DND-41 (cell line): ENCODE measurements around the gene RNASE12.

Experiments used
- ATAC-seq: fragments of 200-7000 bp; cut with Tn5 transposase; 3 replicates; pipeline ENCODE4 v1.9.1; 2021; ENCODE audit warnings: low read depth; ENCODE audit not compliant: insufficient read depth
- DNase-seq: peaks from one replicate; pipeline ENCODE4 v3.0.0-alpha.2; 2020
- H2AFZ ChIP-seq: 2 replicates; pipeline ENCODE4 v1.6.0; 2012; ENCODE audit warnings: low read depth, low read length
- H3K27ac ChIP-seq: 2 replicates; pipeline ENCODE4 v1.5.1; 2012; ENCODE audit warnings: low read length, inconsistent platforms
- H3K27me3 ChIP-seq: fragments of 200-600 bp; sonication (generic); 2 replicates; pipeline ENCODE4 v1.6.0; 2012; ENCODE audit warnings: low read length, mild to moderate bottlenecking, inconsistent platforms; ENCODE audit not compliant: insufficient read depth, poor library complexity
- H3K36me3 ChIP-seq: 2 replicates; pipeline ENCODE4 v1.5.1; 2012; ENCODE audit warnings: low read length, inconsistent platforms; ENCODE audit not compliant: insufficient read depth
- H3K4me1 ChIP-seq: 2 replicates; pipeline ENCODE4 v1.5.1; 2012; ENCODE audit warnings: mild to moderate bottlenecking, low read length; ENCODE audit not compliant: insufficient read depth
- H3K4me2 ChIP-seq: 2 replicates; pipeline ENCODE4 v1.6.0; 2012; ENCODE audit warnings: mild to moderate bottlenecking, moderate library complexity, low read length, inconsistent platforms; ENCODE audit not compliant: insufficient read depth
- H3K4me3 ChIP-seq, 2 experiments: fragments of 200-600 bp in 1 of 2; shearing (Covaris generic) in 1 of 2; 2 replicates each; pipeline ENCODE4 v1.5.1; 2012 to 2016; ENCODE audit warnings: inconsistent platforms in 2 of 2, low read length in 2 of 2, mild to moderate bottlenecking in 2 of 2, low read depth in 1 of 2, moderate library complexity in 1 of 2
- H3K79me2 ChIP-seq: 2 replicates; pipeline ENCODE4 v1.6.0; 2012; ENCODE audit warnings: low read length, inconsistent platforms; ENCODE audit not compliant: insufficient read depth
- H3K9ac ChIP-seq: 2 replicates; pipeline ENCODE4 v1.6.0; 2012; ENCODE audit warnings: low read depth, mild to moderate bottlenecking, inconsistent platforms, low read length, moderate library complexity
- H3K9me3 ChIP-seq: 2 replicates; pipeline ENCODE4 v1.5.1; 2012; ENCODE audit warnings: low read length, moderate library complexity, mild to moderate bottlenecking, inconsistent platforms; ENCODE audit not compliant: insufficient read depth, severe bottlenecking
- H4K20me1 ChIP-seq: 2 replicates; pipeline ENCODE4 v1.6.0; 2012; ENCODE audit warnings: low read length; ENCODE audit not compliant: insufficient read depth
- CTCF ChIP-seq: IDR thresholded peaks from 2 replicates; pipeline ENCODE4 v1.5.1; 2012; ENCODE audit warnings: borderline replicate concordance, low read length, moderate library complexity, mild to moderate bottlenecking; ENCODE audit not compliant: poor library complexity, severe bottlenecking; ENCODE audit errors: extremely low read depth
- EZH2 ChIP-seq: IDR thresholded peaks from 3 replicates; pipeline ENCODE4 v1.6.1; 2012; ENCODE audit warnings: borderline replicate concordance, low read depth, mild to moderate bottlenecking, moderate library complexity, low read length, inconsistent platforms; ENCODE audit not compliant: severe bottlenecking

RNASE12 gene

GRCh38 chr14:20624495-20625070 is 33.4 kb upstream of the RNASE12 start:
- Histone ChIP-seq H3K79me2 (no peaks in the 10 kb centered on the region), H3K27ac (no peak overlapping the region), H2AFZ (no peak overlapping the region), H3K36me3 (no peaks in the 10 kb centered on the region), H3K4me2 (no peak overlapping the region), H3K9ac (no peak overlapping the region), H3K4me3 (no peak overlapping the region), H3K9me3 (no peaks in the 10 kb centered on the region), H4K20me1 (no peaks in the 10 kb centered on the region), H3K27me3 (peaks cover 6% of the 10 kb centered on the region), H3K4me1 (no peaks in the 10 kb centered on the region)
- no peak for ATAC-seq
- TF ChIP-seq CTCF, result no peak
- no peak for TF ChIP-seq EZH2
- no peak for DNase-seq

GRCh38 chr14:20623798-20624197 is 32.6 kb upstream of the RNASE12 start:
- no peaks in the 10 kb centered on the region for H3K79me2 ChIP-seq
- no peaks in the 10 kb centered on the region for H3K4me1 ChIP-seq
- no peak overlapping the region for H3K4me3 ChIP-seq
- DNase-seq (no peak), ATAC-seq (no peak)
- H3K4me2 ChIP-seq, result no peak overlapping the region
- no peak overlapping the region for H3K27ac ChIP-seq
- H2AFZ ChIP-seq, result no peak overlapping the region
- H3K36me3 ChIP-seq, result no peaks in the 10 kb centered on the region
- H3K9me3 ChIP-seq, result no peaks in the 10 kb centered on the region
- no peaks in the 10 kb centered on the region for H4K20me1 ChIP-seq
- no peak overlapping the region for H3K9ac ChIP-seq
- TF ChIP-seq EZH2 (no peak), CTCF (no peak)
- H3K27me3 ChIP-seq, result peaks cover 6% of the 10 kb centered on the region

GRCh38 chr14:20622816-20623291 is 31.7 kb upstream of the RNASE12 start:
- no peak overlapping the region for H3K27ac ChIP-seq
- no peaks in the 10 kb centered on the region for H3K36me3 ChIP-seq
- DNase-seq (no peak), ATAC-seq (no peak)
- H3K4me2 ChIP-seq, result no peak overlapping the region
- TF ChIP-seq CTCF, result no peak
- no peak for TF ChIP-seq EZH2
- no peaks in the 10 kb centered on the region for H4K20me1 ChIP-seq
- no peak overlapping the region for H3K4me3 ChIP-seq
- H3K9ac ChIP-seq, result no peak overlapping the region
- H3K4me1 ChIP-seq, result no peaks in the 10 kb centered on the region
- no peaks in the 10 kb centered on the region for H3K9me3 ChIP-seq
- H3K79me2 ChIP-seq, result no peaks in the 10 kb centered on the region
- H2AFZ ChIP-seq, result no peak overlapping the region
- H3K27me3 ChIP-seq, result no peaks in the 10 kb centered on the region
